Measurements from ENCODE around the gene OR51E2.

Gene OR51E2

GRCh38 chr11:4636136-4636535, 61.5 kb downstream of the OR51E2 start:
- Histone ChIP-seq H3K9me3 (ENCODE audit: control insufficient read depth, insufficient read depth, low read depth, low read length) (no peaks in the 10 kb centered on the region), H3K27ac (ENCODE audit: extremely low read depth, low read depth, low read length) (no peak overlapping the region), H3K36me3 (ENCODE audit: control insufficient read depth in 2 of 2, insufficient read depth in 1 of 2, low read length in 2 of 2) (no peaks in the 10 kb centered on the region), H3K4me1 (ENCODE audit: control insufficient read depth, insufficient read depth, low read length) (no peaks in the 10 kb centered on the region), H3K4me3 (ENCODE audit: low read depth, low read length) (no peak overlapping the region)
- ChIA-PET CTCF (interaction anchor here (0.6 to 4.3 kb wide), 27 partner anchors 9 to 1226 kb away, joined by 3 to 42 read pairs (median 4); no protein-coding TSS in a partner anchor), POLR2A (no interaction called here)
- TF ChIP-seq ZNF350 (tag by site-specific recombination; IDR thresholded peaks at IDR 0.05), result no peak
- TF ChIP-seq BCL11B (tag by site-specific recombination; IDR thresholded peaks at IDR 0.05; ENCODE audit: low read depth), result no peak
- TF ChIP-seq ZXDB (tag by site-specific recombination; IDR thresholded peaks at IDR 0.05), result no peak
